SK-N-SH (cell line): ENCODE results near the gene SYNE1. TPM values are rescaled to one million over a fixed set of nuclear protein-coding genes. Genes with fewer than 3 reads are reported as not detected.

Experiments
- CTCF ChIA-PET: fragments of 300-600, 350-600 bp; formaldehyde crosslinking; extraction: SDS; loops from one replicate; lab custom pipeline; 2021; lab: Yijun Ruan, JAX
- POLR2A ChIA-PET: fragments of 350-600 bp; sonication (Branson Sonifier 250); formaldehyde crosslinking; extraction: SDS; loops from one replicate; lab custom pipeline; 2020; ENCODE audit warnings: antibody characterized with exemption, inconsistent platforms; lab: Yijun Ruan, JAX
- DNase-seq: peaks from one replicate; pipeline ENCODE4 v3.0.0; 2012
- H2AFZ ChIP-seq: fragments of 200-600 bp; sonication (generic); 2 replicates; pipeline ENCODE4 v1.8.1; 2016; ENCODE audit warnings: antibody characterized with exemption, mild to moderate bottlenecking, low read depth
- H3F3A ChIP-seq: fragments of 200-600 bp; sonication (generic); replicated peaks from 2 replicates; pipeline ENCODE3; 2016; ENCODE audit warnings: antibody characterized with exemption, mild to moderate bottlenecking; ENCODE audit not compliant: insufficient read depth
- H3K27ac ChIP-seq, 2 experiments: fragments of 200-500 bp in 1 of 2; fragments of 200-600 bp in 1 of 2; sonication (Bioruptor generic) in 1 of 2; sonication (generic), shearing (Covaris generic) in 1 of 2; 2 replicates each; pipeline versions ENCODE4 v1.5.1 to v1.6.1; 2014 to 2016; ENCODE audit warnings: low read depth in 2 of 2, inconsistent platforms in 1 of 2, low read length in 1 of 2, mild to moderate bottlenecking in 1 of 2, mixed read lengths in 1 of 2
- H3K27me3 ChIP-seq: fragments of 200-600 bp; sonication (generic), shearing (Covaris generic); 2 replicates; pipeline ENCODE4 v1.6.1; 2016; ENCODE audit warnings: mixed run types; ENCODE audit not compliant: insufficient read depth
- H3K36me3 ChIP-seq, 2 experiments: fragments of 200-500 bp in 1 of 2; fragments of 200-600 bp in 1 of 2; sonication (Bioruptor generic) in 1 of 2; sonication (generic) in 1 of 2; replicated peaks in 1 of 2; 2 replicates each; pipeline versions ENCODE3 to v1.5.1; 2014 to 2016; ENCODE audit warnings: low read length in 1 of 2, mild to moderate bottlenecking in 1 of 2; ENCODE audit not compliant: insufficient read depth in 2 of 2, control insufficient read depth in 1 of 2
- H3K4me1 ChIP-seq, 2 experiments: fragments of 200-500 bp in 1 of 2; fragments of 200-600 bp in 1 of 2; sonication (Bioruptor generic) in 1 of 2; sonication (generic), shearing (Covaris generic) in 1 of 2; 2 replicates each; pipeline versions ENCODE4 v1.5.1 to v1.6.1; 2014 to 2016; ENCODE audit warnings: low read depth in 1 of 2, low read length in 1 of 2, mixed run types in 1 of 2; ENCODE audit not compliant: insufficient read depth in 2 of 2, control insufficient read depth in 1 of 2
- H3K4me2 ChIP-seq: fragments of 200-600 bp; sonication (generic), shearing (Covaris generic); 2 replicates; pipeline ENCODE4 v1.6.1; 2017; ENCODE audit warnings: mixed run types
- H3K4me3 ChIP-seq, 2 experiments: fragments of 200-500 bp in 1 of 2; fragments of 200-600 bp in 1 of 2; sonication (Bioruptor generic) in 1 of 2; sonication (generic), shearing (Covaris generic) in 1 of 2; 2 replicates each; pipeline versions ENCODE4 v1.5.1 to v1.8.1; 2014 to 2016; ENCODE audit warnings: low read depth in 2 of 2, inconsistent platforms in 1 of 2, low read length in 1 of 2, mild to moderate bottlenecking in 1 of 2, mixed read lengths in 1 of 2, moderate library complexity in 1 of 2
- H3K79me2 ChIP-seq: fragments of 200-600 bp; sonication (generic); 2 replicates; pipeline ENCODE4 v1.8.1; 2017; ENCODE audit warnings: mild to moderate bottlenecking; ENCODE audit not compliant: insufficient read depth
- H3K9ac ChIP-seq: fragments of 200-600 bp; sonication (generic); 2 replicates; pipeline ENCODE4 v1.6.1; 2017; ENCODE audit warnings: mixed run types
- H3K9me2 ChIP-seq: fragments of 200-600 bp; sonication (generic); 2 replicates; pipeline ENCODE4 v1.6.1; 2017; ENCODE audit warnings: mixed run types
- H3K9me3 ChIP-seq: fragments of 200-600 bp; sonication (generic); 2 replicates; pipeline ENCODE4 v1.6.1; 2017; ENCODE audit warnings: mixed run types, mild to moderate bottlenecking, moderate library complexity
- H4K20me1 ChIP-seq: fragments of 200-600 bp; sonication (generic); 2 replicates; pipeline ENCODE4 v1.6.1; 2017; ENCODE audit warnings: mild to moderate bottlenecking, mixed run types; ENCODE audit not compliant: insufficient read depth
- CTCF ChIP-seq: fragments of 200-600 bp; sonication (generic); IDR thresholded peaks from 2 replicates; pipeline ENCODE4 v1.6.1; 2017; ENCODE audit warnings: antibody characterized with exemption, mild to moderate bottlenecking, moderate library complexity
- ELF1 ChIP-seq: IDR thresholded peaks from 2 replicates; pipeline ENCODE4 v1.4.0; 2012
- FOXJ3 ChIP-seq: sonication (generic); formaldehyde crosslinking; IDR thresholded peaks from 2 replicates; pipeline ENCODE4 v1.5.1; 2020; ENCODE audit warnings: mild to moderate bottlenecking, missing genetic modification reagents
- GABPA ChIP-seq: IDR thresholded peaks from 2 replicates; pipeline ENCODE4 v1.4.0; 2012; ENCODE audit warnings: low read depth, mild to moderate bottlenecking
- IRF3 ChIP-seq: fragments of 150-350 bp; IDR thresholded peaks from 2 replicates; pipeline ENCODE4 v1.6.1; 2016; ENCODE audit warnings: mild to moderate bottlenecking, low read depth, low read length
- MAX ChIP-seq: IDR thresholded peaks from 2 replicates; pipeline ENCODE4 v1.4.0; 2012; ENCODE audit warnings: low read depth
- MEF2A ChIP-seq: IDR thresholded peaks from 2 replicates; pipeline ENCODE4 v1.4.0; 2012; ENCODE audit warnings: low read depth, borderline replicate concordance
- NFIC ChIP-seq: IDR thresholded peaks from 2 replicates; pipeline ENCODE4 v1.4.0; 2012; ENCODE audit warnings: borderline replicate concordance
- NRF1 ChIP-seq: IDR thresholded peaks from 2 replicates; pipeline ENCODE4 v1.6.1; 2012; ENCODE audit warnings: low read depth, mild to moderate bottlenecking, low read length
- PBX3 ChIP-seq: IDR thresholded peaks from 2 replicates; pipeline ENCODE4; 2012
- POLR2AphosphoS5 ChIP-seq: IDR thresholded peaks from 2 replicates; pipeline ENCODE4 v1.6.1; 2012; ENCODE audit warnings: low read depth, low read length
- RAD21 ChIP-seq: IDR thresholded peaks from 2 replicates; pipeline ENCODE4 v1.6.1; 2012; ENCODE audit warnings: mild to moderate bottlenecking, low read length
- TAF1 ChIP-seq: IDR thresholded peaks from 2 replicates; pipeline ENCODE4 v1.6.1; 2012; ENCODE audit warnings: low read depth, mild to moderate bottlenecking, low read length, moderate library complexity, borderline replicate concordance
- USF2 ChIP-seq: fragments of 150-350 bp; IDR thresholded peaks from 2 replicates; pipeline ENCODE4 v1.6.1; 2017; ENCODE audit warnings: antibody characterized with exemption, low read length, low read depth, borderline replicate concordance
- ZBTB33 ChIP-seq: IDR thresholded peaks from 2 replicates; pipeline ENCODE4 v1.4.0; 2012; ENCODE audit warnings: low read depth, borderline replicate concordance
- WGBS: methylation state at CpG from one replicate; pipeline ENCODE4 v1.1.6; 2017; ENCODE audit warnings: low lambda C conversion rate; 5-methylcytosine and 5-hydroxymethylcytosine counted together
- polyA plus RNA-seq, 3 experiments: library from polyadenylated mRNA; depleted of rRNA; stranded (reverse); fragments of >200 nt; gene quantifications; 2 replicates each; pipeline ENCODE4 v1.2.3, GENCODE V29; 2012

Gene SYNE1
- polyA plus RNA-seq, 1 of the 3 experiments (the other 2 are of a cell fraction): 31.1 TPM

- no peak for TF ChIP-seq TAF1
- no peak for TF ChIP-seq MAX
- TF ChIP-seq ZBTB33: no peak
- TF ChIP-seq NFIC: no peak
- no peak for TF ChIP-seq NRF1
These were observed 328.2 kb downstream of the SYNE1 start (continued) for GRCh38 chr6:152309006-152309405.

- Histone ChIP-seq H3K27me3 (no peaks in the 10 kb centered on the region), H3K79me2 (peaks cover 6% of the 10 kb centered on the region; the same call in 1 of the 2 replicates), H3K9me2 (no peaks in the 10 kb centered on the region), H3K4me3 (no peak overlapping the region), H3K4me2 (no peak overlapping the region), H3K9me3 (no peaks in the 10 kb centered on the region), H3K27ac (no peak overlapping the region), H4K20me1 (no peaks in the 10 kb centered on the region), H3K36me3 (peaks cover 42 to 60% of the 10 kb centered on the region in 2 experiments), H3F3A (peaks cover 19% of the 10 kb centered on the region), H3K4me1 (no peaks in the 10 kb centered on the region), H2AFZ (no peak overlapping the region), H3K9ac (no peak overlapping the region)
- DNase-seq: no peak
- CTCF ChIA-PET: interaction anchor here (1.4 to 1.6 kb wide), 2 partner anchors 13 to 29 kb away, joined by 3 read pairs; no protein-coding TSS in a partner anchor
- TF ChIP-seq MEF2A: no peak
- no peak for TF ChIP-seq MAX
- no peak for TF ChIP-seq FOXJ3 (CRISPR knock-in tag)
- TF ChIP-seq IRF3: no peak
- no peak for TF ChIP-seq ELF1
- TF ChIP-seq RAD21: no peak
- 96% methylated on average over 5 of the region's 5 CpGs for WGBS
- POLR2A ChIA-PET: no interaction called here
These were observed 328.9 kb downstream of the SYNE1 start for GRCh38 chr6:152308306-152308705.

- no peak overlapping the region for H3K4me3 ChIP-seq
- no peak overlapping the region for H3K4me2 ChIP-seq
- H3K9me3 ChIP-seq: no peaks in the 10 kb centered on the region
- no peaks in the 10 kb centered on the region for H3K27me3 ChIP-seq
- H3K36me3 ChIP-seq: peaks cover 38 to 53% of the 10 kb centered on the region in 2 experiments
- peaks cover under 1 to 3% of the 10 kb centered on the region in 2 experiments; a peak in 3 of 4 replicates for H3K4me1 ChIP-seq
- H3K9me2 ChIP-seq: no peaks in the 10 kb centered on the region
- WGBS: 75% methylated on average over 1 of the region's 1 CpG
- ChIA-PET POLR2A (no interaction called here), CTCF (interaction anchor here (1.6 kb wide), 1 partner anchor 33 kb away, joined by 4 read pairs; no protein-coding TSS in a partner anchor)
- no peak overlapping the region for H2AFZ ChIP-seq
- peak overlapping the region in 1 of 2 experiments; percentile 18; a peak in 1 of 4 replicates for H3K27ac ChIP-seq
- no peaks in the 10 kb centered on the region for H4K20me1 ChIP-seq
- H3K9ac ChIP-seq: no peak overlapping the region
- DNase-seq: no peak
- peaks cover 38% of the 10 kb centered on the region for H3F3A ChIP-seq
- peaks cover 9% of the 10 kb centered on the region; the same call in 1 of the 2 replicates for H3K79me2 ChIP-seq
- TF ChIP-seq USF2: no peak
- no peak for TF ChIP-seq CTCF
- TF ChIP-seq ZBTB33: no peak
- no peak for TF ChIP-seq PBX3
- TF ChIP-seq GABPA: no peak
- TF ChIP-seq POLR2AphosphoS5: no peak
These were observed 331.5 kb downstream of the SYNE1 start for GRCh38 chr6:152305672-152306071.
